Activated T-cell treated with anti-CD3 and anti-CD28 coated beads, Interleukin-2, amount 50 U/mL, for 4 hours (primary cell): Measurements from ENCODE around the gene COA6. TPM values are rescaled to one million over a fixed set of nuclear protein-coding genes. Genes with fewer than 3 reads are reported as not detected.
"Not testable (repeated sequence)": the region's sequence is repeated elsewhere in the genome, so short reads cannot be mapped to it uniquely, and the experiment has no call there.

ENCODE experiments used
- ATAC-seq, 2 donors: fragments of 200-7000 bp; cut with Tn5 transposase; one replicate each; pipeline ENCODE4 v1.10.0; 2021
- DNase-seq: peaks from one replicate; pipeline ENCODE4 v3.0.0-alpha.2; 2020
- H3K27me3 Mint-ChIP-seq: one replicate; pipeline ENCODE4 v1.8.0; 2021; ENCODE audit warnings: low read depth, mixed read lengths
- H3K36me3 Mint-ChIP-seq: one replicate; pipeline ENCODE4 v1.8.0; 2022; ENCODE audit warnings: mixed read lengths; ENCODE audit not compliant: insufficient read depth
- H3K4me1 Mint-ChIP-seq: one replicate; pipeline ENCODE4 v1.8.0; 2021; ENCODE audit warnings: low read depth, mixed read lengths
- H3K4me3 Mint-ChIP-seq: one replicate; pipeline ENCODE4 v1.8.0; 2021; ENCODE audit warnings: mild to moderate bottlenecking, moderate library complexity, mixed read lengths
- H3K9me3 Mint-ChIP-seq: one replicate; pipeline ENCODE4 v1.8.0; 2021; ENCODE audit warnings: mixed read lengths
- total RNA-seq, 3 donors: library from RNA; stranded (reverse); gene quantifications; one replicate each; pipeline ENCODE4 v1.2.1, GENCODE V29; 2021

Gene COA6
- total RNA-seq, 3 donors from 2014 or later, result 55.6 to 65.4 (median 62.8) TPM

DNA sequence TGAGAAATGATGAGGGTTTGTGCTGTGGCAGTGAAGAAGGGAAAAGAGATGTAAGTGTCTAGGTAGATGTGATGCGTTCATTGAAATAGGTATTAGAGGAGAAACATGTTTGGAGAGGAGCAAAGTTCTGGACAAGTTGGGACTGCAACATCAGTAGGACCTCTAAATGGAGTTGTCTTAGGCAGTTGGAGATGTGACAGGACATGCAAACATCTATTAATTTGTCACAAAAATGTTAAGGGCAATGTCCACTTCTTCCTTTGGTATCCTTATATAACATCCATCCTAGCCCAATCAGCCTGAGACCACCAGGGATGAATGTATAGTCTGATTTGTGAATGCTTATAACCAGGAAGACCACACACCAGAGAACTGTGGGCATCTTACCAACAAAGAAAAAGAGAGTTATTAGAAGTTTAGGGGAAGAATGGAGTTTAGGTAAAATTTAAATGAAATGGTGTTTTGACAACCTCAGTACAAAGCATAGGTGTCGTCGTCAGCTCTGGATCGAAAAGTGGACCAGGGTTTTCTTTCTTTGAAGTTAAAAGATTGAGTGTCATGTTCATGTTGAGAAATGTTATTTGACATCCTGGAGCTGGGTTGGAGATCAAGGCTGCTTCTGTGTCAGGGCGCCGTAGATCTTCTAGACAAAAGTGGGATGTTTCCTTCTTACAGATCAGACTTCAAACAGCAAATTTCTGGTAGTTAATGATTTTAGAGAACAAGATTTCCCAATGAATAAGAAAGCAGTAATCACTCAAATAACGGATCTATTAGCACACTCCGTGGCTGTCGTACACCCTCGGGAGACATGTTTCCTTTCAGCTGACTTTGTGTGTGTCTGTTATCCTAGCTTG is 8.7 kb downstream of the COA6 start:
- Mint-ChIP-seq H3K36me3 (peaks cover 56% of the 10 kb centered on the region), H3K9me3 (no peaks in the 10 kb centered on the region)
- ATAC-seq, result no peak

DNA sequence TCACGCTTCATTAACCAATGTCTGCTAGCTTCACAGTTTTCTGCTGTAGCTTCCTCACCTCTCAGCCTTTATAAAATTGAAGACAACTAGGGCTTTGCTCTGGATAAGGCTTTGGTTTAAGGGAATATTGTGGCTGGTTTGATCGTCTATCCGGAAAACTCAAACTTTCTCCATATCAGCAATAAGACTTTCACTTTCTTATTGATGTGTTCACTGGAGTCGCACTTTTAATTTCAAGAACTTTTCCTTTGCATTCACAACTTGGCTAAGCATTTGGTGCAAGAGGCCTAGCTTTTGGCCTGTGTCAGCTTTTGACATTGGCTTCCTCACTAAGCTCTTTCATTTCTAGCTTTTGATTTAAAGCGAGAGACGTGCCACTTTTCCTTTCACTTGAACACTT is 12.9 kb downstream of the COA6 start:
- Mint-ChIP-seq H3K4me3 (no peak overlapping the region), H3K9me3 (no peaks in the 10 kb centered on the region), H3K4me1 (peaks cover 10% of the 10 kb centered on the region), H3K27me3 (no peaks in the 10 kb centered on the region), H3K36me3 (peaks cover 31% of the 10 kb centered on the region)
- DNase-seq (no peak), ATAC-seq (peak in 1 of 2 donors; percentile 10)

More for the DNA sequence above, 8.7 kb downstream of the COA6 start:
- DNase-seq, result no peak
- Mint-ChIP-seq H3K4me1 (peaks cover 28% of the 10 kb centered on the region), H3K4me3 (no peak overlapping the region), H3K27me3 (no peaks in the 10 kb centered on the region)

- Mint-ChIP-seq H3K9me3 (no peaks in the 10 kb centered on the region), H3K27me3 (no peaks in the 10 kb centered on the region), H3K36me3 (peaks cover 29% of the 10 kb centered on the region), H3K4me3 (no peak overlapping the region), H3K4me1 (peaks cover 7% of the 10 kb centered on the region)
- DNase-seq, result no peak
- no peak for ATAC-seq
These were observed 14.8 kb downstream of the COA6 start for GRCh38 chr1:234388094-234388493.

- ATAC-seq (no peak), DNase-seq (no peak)
- Mint-ChIP-seq H3K4me3 (no peak overlapping the region), H3K9me3 (no peaks in the 10 kb centered on the region), H3K36me3 (peaks cover 27% of the 10 kb centered on the region), H3K4me1 (peaks cover 20% of the 10 kb centered on the region), H3K27me3 (no peaks in the 10 kb centered on the region)
These were observed 19.9 kb downstream of the COA6 start for GRCh38 chr1:234393190-234393589.

DNA sequence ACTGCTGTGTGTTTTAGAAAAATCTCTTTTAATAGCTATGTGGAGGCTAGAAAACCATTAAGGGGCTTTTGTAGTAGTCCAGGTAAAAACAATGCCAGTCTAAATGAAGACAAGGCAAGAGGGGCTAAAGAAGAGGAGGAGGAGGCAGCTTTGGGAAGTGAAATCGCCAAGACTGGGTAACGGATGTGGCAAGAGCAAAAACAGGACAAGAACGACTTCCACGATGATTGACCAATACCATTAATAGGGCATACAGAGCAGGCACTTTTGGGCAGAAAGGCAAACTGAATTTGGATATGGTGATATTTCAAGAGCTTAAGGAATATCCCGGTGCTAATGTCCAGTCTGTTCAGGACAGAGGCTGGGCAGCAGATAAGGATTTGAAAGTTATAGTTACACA is 22.0 kb downstream of the COA6 start:
- DNase-seq, result no peak
- Mint-ChIP-seq H3K9me3 (no peaks in the 10 kb centered on the region), H3K4me3 (no peak overlapping the region), H3K36me3 (peaks cover 25% of the 10 kb centered on the region), H3K27me3 (no peaks in the 10 kb centered on the region), H3K4me1 (peaks cover 37% of the 10 kb centered on the region)
- no peak for ATAC-seq

DNA sequence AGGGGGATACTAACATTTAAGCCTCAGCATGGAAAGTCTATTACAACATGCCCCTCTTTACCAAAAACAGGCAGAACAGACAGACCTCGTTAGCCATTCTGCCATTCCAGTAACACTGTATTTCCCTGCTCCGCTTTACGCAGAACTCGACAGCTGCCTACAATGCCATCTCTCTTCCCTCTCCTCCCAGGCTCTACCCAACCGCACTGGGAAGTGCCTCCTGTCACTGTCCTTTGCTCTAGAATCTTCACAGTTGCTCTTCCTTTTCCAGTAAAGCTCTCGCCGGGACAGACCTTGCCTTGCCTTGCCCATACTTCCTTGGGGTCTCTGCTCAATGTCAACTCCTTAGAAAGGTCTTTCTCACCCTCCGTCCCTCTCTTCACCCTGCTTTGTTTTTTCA is 22.8 kb downstream of the COA6 start:
- H3K9me3 Mint-ChIP-seq, result no peaks in the 10 kb centered on the region
- no peaks in the 10 kb centered on the region for H3K27me3 Mint-ChIP-seq
- H3K4me3 Mint-ChIP-seq, result no peak overlapping the region
- peaks cover 25% of the 10 kb centered on the region for H3K36me3 Mint-ChIP-seq
- peaks cover 45% of the 10 kb centered on the region for H3K4me1 Mint-ChIP-seq
- DNase-seq (no peak), ATAC-seq (no peak)

DNA sequence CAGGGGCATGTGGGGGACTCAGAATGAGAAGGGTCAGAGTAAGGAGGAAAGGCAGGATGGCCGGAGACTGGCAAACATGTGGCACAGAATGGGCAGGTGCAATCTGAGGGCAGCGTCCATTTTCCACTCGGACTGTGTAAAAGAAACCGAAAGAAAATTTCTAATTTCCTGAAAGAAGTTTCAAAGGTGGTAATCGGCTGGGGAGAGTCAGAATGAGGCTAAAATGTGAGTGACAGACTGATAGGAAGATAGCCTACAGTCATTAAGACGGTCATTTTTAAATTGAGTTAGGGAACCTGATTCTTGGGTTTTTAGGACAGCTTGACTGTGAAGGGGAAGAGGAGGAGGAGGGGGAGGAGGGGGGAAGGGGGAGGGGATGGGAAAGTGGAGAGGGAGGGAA is 23.6 kb downstream of the COA6 start:
- Mint-ChIP-seq H3K4me3 (no peak overlapping the region), H3K4me1 (peaks cover 53% of the 10 kb centered on the region), H3K27me3 (no peaks in the 10 kb centered on the region), H3K36me3 (peaks cover 22% of the 10 kb centered on the region), H3K9me3 (peaks cover 2% of the 10 kb centered on the region)
- no peak for ATAC-seq
- no peak for DNase-seq

- Mint-ChIP-seq H3K4me3 (no peak overlapping the region), H3K36me3 (peaks cover 22% of the 10 kb centered on the region), H3K4me1 (peaks cover 58% of the 10 kb centered on the region), H3K9me3 (peaks cover 2% of the 10 kb centered on the region), H3K27me3 (no peaks in the 10 kb centered on the region)
- DNase-seq, result no peak
- ATAC-seq, result no peak
These were observed 24.5 kb downstream of the COA6 start for GRCh38 chr1:234397732-234398131.

DNA sequence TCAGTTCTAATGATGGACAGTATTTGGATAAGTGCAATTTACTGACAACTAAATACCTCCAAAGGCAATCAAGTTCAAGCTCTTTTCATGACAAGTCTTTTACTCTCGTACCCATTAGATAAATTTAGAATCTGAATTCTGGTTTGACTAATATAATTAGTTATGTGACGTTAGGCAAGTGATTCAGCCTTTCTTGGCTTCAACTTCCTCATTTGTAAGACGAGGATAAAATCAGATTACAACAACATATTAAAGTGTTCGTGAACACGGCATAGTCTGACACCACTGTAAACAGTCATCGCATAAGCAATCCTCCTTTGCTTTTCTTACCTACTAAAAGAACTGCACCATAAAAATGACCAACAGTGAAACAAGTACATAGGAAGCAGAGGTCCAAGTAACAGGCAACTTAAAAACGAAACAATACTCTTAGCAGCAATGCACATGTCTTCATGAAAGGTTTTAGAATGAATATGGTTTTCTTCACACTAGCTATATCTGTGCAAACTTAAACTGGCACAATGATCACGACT is 25.7 kb downstream of the COA6 start:
- peaks cover 27% of the 10 kb centered on the region for H3K36me3 Mint-ChIP-seq
- DNase-seq, result no peak
- H3K27me3 Mint-ChIP-seq, result no peaks in the 10 kb centered on the region
- peak; percentile 80 to 81 for ATAC-seq
- H3K9me3 Mint-ChIP-seq, result peaks cover 2% of the 10 kb centered on the region
- peaks cover 62% of the 10 kb centered on the region for H3K4me1 Mint-ChIP-seq
- H3K4me3 Mint-ChIP-seq, result peak overlapping the region; percentile 73

GRCh38 chr1:234399515-234399914 is 26.3 kb downstream of the COA6 start:
- H3K27me3 Mint-ChIP-seq, H3K9me3 Mint-ChIP-seq, DNase-seq, ATAC-seq: not testable (repeated sequence)
- Mint-ChIP-seq H3K4me1 (peaks cover 60% of the 10 kb centered on the region), H3K4me3 (peak overlapping the region; percentile 73), H3K36me3 (peaks cover 27% of the 10 kb centered on the region)

DNA sequence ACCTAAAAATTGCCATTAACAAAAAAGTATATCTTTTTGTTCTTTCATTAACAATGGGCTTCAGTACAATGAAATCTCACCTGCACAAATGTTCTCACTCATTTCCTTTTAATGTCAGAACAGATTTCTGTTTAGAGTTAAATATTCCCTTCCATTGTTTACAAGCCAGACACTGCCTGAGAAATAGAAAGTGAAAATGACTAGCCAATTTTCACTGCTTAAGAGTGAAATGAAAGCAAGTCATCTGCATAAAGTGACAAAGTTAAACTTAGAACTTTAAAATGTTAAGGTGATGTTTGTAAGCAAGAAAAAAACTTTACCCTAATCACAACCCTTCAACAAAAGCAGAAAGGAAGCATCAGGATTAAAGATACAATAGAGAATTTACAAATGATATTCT is 27.5 kb downstream of the COA6 start:
- peak overlapping the region; percentile 64 for H3K4me3 Mint-ChIP-seq
- ATAC-seq (peak; percentile 19 to 53), DNase-seq (no peak)
- H3K4me1 Mint-ChIP-seq, result peaks cover 66% of the 10 kb centered on the region
- no peaks in the 10 kb centered on the region for H3K27me3 Mint-ChIP-seq
- H3K9me3 Mint-ChIP-seq, result peaks cover 2% of the 10 kb centered on the region
- peaks cover 20% of the 10 kb centered on the region for H3K36me3 Mint-ChIP-seq

GRCh38 chr1:234401658-234402057 is 28.4 kb downstream of the COA6 start:
- Mint-ChIP-seq H3K27me3 (no peaks in the 10 kb centered on the region), H3K4me3 (peak overlapping the region; percentile 64), H3K9me3 (peaks cover 2% of the 10 kb centered on the region), H3K36me3 (peaks cover 14% of the 10 kb centered on the region), H3K4me1 (peaks cover 69% of the 10 kb centered on the region)
- no peak for ATAC-seq
- no peak for DNase-seq

GRCh38 chr1:234402939-234403338 is 29.7 kb downstream of the COA6 start:
- peaks cover 73% of the 10 kb centered on the region for H3K4me1 Mint-ChIP-seq
- ATAC-seq, result no peak

GRCh38 chr1:234405676-234406075 is 32.4 kb downstream of the COA6 start:
- H3K4me1 Mint-ChIP-seq, result peaks cover 65% of the 10 kb centered on the region
- no peaks in the 10 kb centered on the region for H3K27me3 Mint-ChIP-seq
- no peak overlapping the region for H3K4me3 Mint-ChIP-seq
- peaks cover 2% of the 10 kb centered on the region for H3K9me3 Mint-ChIP-seq
- peaks cover 10% of the 10 kb centered on the region for H3K36me3 Mint-ChIP-seq
- no peak for ATAC-seq
- DNase-seq, result no peak

More at GRCh38 chr1:234402939-234403338, 29.7 kb downstream of the COA6 start:
- no peak overlapping the region for H3K4me3 Mint-ChIP-seq
- H3K36me3 Mint-ChIP-seq, result peaks cover 11% of the 10 kb centered on the region
- peaks cover 2% of the 10 kb centered on the region for H3K9me3 Mint-ChIP-seq
- no peaks in the 10 kb centered on the region for H3K27me3 Mint-ChIP-seq
- no peak for DNase-seq

DNA sequence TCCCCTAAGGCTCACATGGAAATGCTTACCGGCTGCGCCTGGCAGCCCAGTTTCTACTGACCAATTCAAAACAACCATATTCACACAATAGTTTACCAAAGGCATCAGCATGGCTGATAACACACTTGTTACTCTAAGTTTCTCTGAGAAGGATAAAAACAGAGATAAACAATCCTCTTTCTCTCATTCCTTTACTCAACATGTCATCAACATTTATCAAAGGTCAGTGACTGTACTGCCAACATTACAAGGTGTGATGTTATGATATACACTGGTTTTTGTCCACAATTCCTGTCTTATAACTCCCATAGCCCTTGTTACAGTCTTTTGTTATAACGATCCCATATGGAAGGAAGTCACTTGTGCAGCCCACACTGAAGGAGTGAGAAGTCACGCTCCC is 33.6 kb downstream of the COA6 start:
- Mint-ChIP-seq H3K4me1 (peaks cover 53% of the 10 kb centered on the region), H3K4me3 (no peak overlapping the region), H3K36me3 (peaks cover 9% of the 10 kb centered on the region), H3K27me3 (no peaks in the 10 kb centered on the region), H3K9me3 (no peaks in the 10 kb centered on the region)
- no peak for DNase-seq
- no peak for ATAC-seq
